ENCODE measurements around the gene HACD4. TPM values are rescaled to one million over a fixed set of nuclear protein-coding genes. Genes with fewer than 3 reads are reported as not detected.

HACD4 gene
- total and polyA plus RNA-seq, 9 of the 15 experiments (the other 6 are each of a cell fraction or from before 2014, with no cell fraction given) = 0.02 TPM; not detected in 8

- Histone ChIP-seq H3K79me2 (ENCODE audit: control insufficient read depth, insufficient read depth, low read length) (no peaks in the 10 kb centered on the region), H3K9me3 (replicated peaks; ENCODE audit: control insufficient read depth, insufficient read depth, low read depth, low read length) (no peaks in the 10 kb centered on the region), H3K27me3 (ENCODE audit: control insufficient read depth in 2 of 2, insufficient read depth in 2 of 2, low read length in 2 of 2) (no peaks in the 10 kb centered on the region), H3K9me1 (ENCODE audit: control insufficient read depth, insufficient read depth, low read length) (no peaks in the 10 kb centered on the region), H3K9ac (ENCODE audit: insufficient read depth in 1 of 2, low read depth in 2 of 2, low read length in 2 of 2) (no peak overlapping the region), H3K36me3 (ENCODE audit: control insufficient read depth, insufficient read depth, low read length) (no peaks in the 10 kb centered on the region), H3K4me2 (ENCODE audit: insufficient read depth, low read length) (no peak overlapping the region), H2AFZ (ENCODE audit: low read depth, low read length) (no peak overlapping the region), H4K20me1 (replicated peaks; ENCODE audit: control insufficient read depth, insufficient read depth, low read length) (no peaks in the 10 kb centered on the region), H3K4me1 (replicated peaks in 1 of 2; ENCODE audit: control insufficient read depth in 2 of 2, insufficient read depth in 2 of 2, low read length in 2 of 2) (no peaks in the 10 kb centered on the region), H3K4me3 (no peak overlapping the region), H3K27ac (ENCODE audit: extremely low read depth, low read depth, low read length) (no peak overlapping the region)
- ATAC-seq (no peak), DNase-seq (ENCODE audit: extremely low read depth in 1 of 4, low spot score in 3 of 4) (no peak), FAIRE-seq (no peak)
- no TSS peak for BruUV-seq (replicated peaks)
- intact Hi-C loops (cut with micrococcal nuclease) = no loop called here
- no CpG with 5 or more reads among the region's 3 CpGs for WGBS (ENCODE audit: insufficient coverage, low coverage, missing lambda C conversion rate)
- in situ Hi-C loops (cut with MboI) = no loop called here
- POLR2A ChIA-PET = no interaction called here
- TF ChIP-seq ZNF134 (CRISPR knock-in tag; conservative IDR thresholded peaks at IDR 0.05) (no peak), MYBL2 (IDR thresholded peaks at IDR 0.05; ENCODE audit: low read depth) (no peak), MYBL2 (CRISPR knock-in tag; IDR thresholded peaks at IDR 0.05; ENCODE audit: borderline replicate concordance) (no peak), ZNF384 (IDR thresholded peaks at IDR 0.05; ENCODE audit: low read depth, low read length) (no peak), BRCA1 (IDR thresholded peaks at IDR 0.05) (no peak), BRCA1 (CRISPR knock-in tag; IDR thresholded peaks at IDR 0.05) (no peak), SNAPC5 (CRISPR knock-in tag; IDR thresholded peaks at IDR 0.05) (no peak), CHD2 (IDR thresholded peaks at IDR 0.05; ENCODE audit: low read depth, low read length) (no peak)
- CTCF ChIA-PET (ENCODE audit: low intra/inter-chr PET ratio) = no interaction called here
These were observed 42.6 kb downstream of the HACD4 start for GRCh38 chr9:20988671-20989315.
